KMS-11 (cell line): ENCODE results near the gene RNF39.
"Not testable (repeated sequence)": the region's sequence is repeated elsewhere in the genome, so short reads cannot be mapped to it uniquely, and the experiment has no call there.

ENCODE experiments used
- H2AFZ ChIP-seq: fragments of 200-600 bp; sonication (generic); 2 replicates; pipeline ENCODE4 v1.6.1; 2016; ENCODE audit warnings: antibody characterized with exemption, mixed run types, low read depth
- H3K27ac ChIP-seq: fragments of 200-600 bp; sonication (generic); 2 replicates; pipeline ENCODE4 v1.6.1; 2016; ENCODE audit warnings: mild to moderate bottlenecking, mixed run types
- H3K27me3 ChIP-seq: fragments of 200-600 bp; sonication (generic); 2 replicates; pipeline ENCODE4 v1.6.1; 2017; ENCODE audit warnings: mild to moderate bottlenecking, low read depth, mixed run types, moderate library complexity; ENCODE audit not compliant: insufficient read depth
- H3K36me3 ChIP-seq: fragments of 200-600 bp; sonication (generic); 2 replicates; pipeline ENCODE4 v1.6.1; 2017; ENCODE audit warnings: mild to moderate bottlenecking, mixed run types; ENCODE audit not compliant: insufficient read depth
- H3K4me1 ChIP-seq: fragments of 200-600 bp; sonication (generic); 2 replicates; pipeline ENCODE4 v1.6.1; 2016; ENCODE audit warnings: mild to moderate bottlenecking, low read depth, mixed run types; ENCODE audit not compliant: poor library complexity, severe bottlenecking
- H3K4me2 ChIP-seq: fragments of 200-600 bp; sonication (generic); 2 replicates; pipeline ENCODE4 v1.7.0; 2016; ENCODE audit warnings: mild to moderate bottlenecking, mixed run types
- H3K4me3 ChIP-seq: fragments of 200-600 bp; sonication (generic); IDR thresholded peaks from 2 replicates; pipeline ENCODE4 v1.6.1; 2017; ENCODE audit warnings: low read depth, low read length, mixed read lengths; ENCODE audit not compliant: insufficient read depth
- H3K79me2 ChIP-seq: fragments of 200-600 bp; sonication (generic); 2 replicates; pipeline ENCODE4 v1.6.1; 2016; ENCODE audit warnings: low read depth, mixed run types; ENCODE audit not compliant: insufficient read depth
- H3K9ac ChIP-seq: fragments of 200-600 bp; sonication (generic); 2 replicates; pipeline ENCODE4 v1.6.1; 2016; ENCODE audit warnings: mild to moderate bottlenecking, mixed run types
- H4K20me1 ChIP-seq: fragments of 200-600 bp; sonication (generic); 2 replicates; pipeline ENCODE4 v1.6.1; 2016; ENCODE audit warnings: mild to moderate bottlenecking, mixed run types; ENCODE audit not compliant: insufficient read depth
- TF ChIP-seq, protein P1 (sequence below): fragments of 200-600 bp; sonication (generic); conservative IDR thresholded peaks from 2 replicates; pipeline ENCODE4 v1.6.1; 2017; ENCODE audit warnings: low read depth, mild to moderate bottlenecking, antibody characterized with exemption, low read length, moderate library complexity, mixed read lengths

The RNF39 gene

DNA sequence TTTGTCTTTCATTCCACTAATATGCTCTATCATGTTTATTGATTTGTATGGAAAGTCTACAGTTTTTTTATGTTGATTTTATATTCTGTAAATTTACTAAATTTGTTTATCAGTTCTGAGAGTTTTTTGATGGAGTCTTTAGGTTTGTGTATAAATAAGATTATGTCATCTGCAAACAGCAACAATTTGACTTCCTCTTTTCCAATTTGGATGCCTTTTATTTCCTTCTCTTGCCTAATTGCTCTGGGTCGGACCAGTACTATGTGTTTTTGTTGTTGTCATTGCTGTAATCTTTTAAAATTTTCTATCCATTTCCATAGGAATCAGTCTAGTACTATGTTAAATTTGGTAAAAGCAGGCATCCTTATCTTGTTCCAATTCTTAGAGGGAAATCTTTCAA, 46.0 kb downstream of the RNF39 start:
- no peak overlapping the region for H2AFZ ChIP-seq
- H3K9ac ChIP-seq = no peak overlapping the region
- no peaks in the 10 kb centered on the region for H3K36me3 ChIP-seq
- TF ChIP-seq, protein P1, sequence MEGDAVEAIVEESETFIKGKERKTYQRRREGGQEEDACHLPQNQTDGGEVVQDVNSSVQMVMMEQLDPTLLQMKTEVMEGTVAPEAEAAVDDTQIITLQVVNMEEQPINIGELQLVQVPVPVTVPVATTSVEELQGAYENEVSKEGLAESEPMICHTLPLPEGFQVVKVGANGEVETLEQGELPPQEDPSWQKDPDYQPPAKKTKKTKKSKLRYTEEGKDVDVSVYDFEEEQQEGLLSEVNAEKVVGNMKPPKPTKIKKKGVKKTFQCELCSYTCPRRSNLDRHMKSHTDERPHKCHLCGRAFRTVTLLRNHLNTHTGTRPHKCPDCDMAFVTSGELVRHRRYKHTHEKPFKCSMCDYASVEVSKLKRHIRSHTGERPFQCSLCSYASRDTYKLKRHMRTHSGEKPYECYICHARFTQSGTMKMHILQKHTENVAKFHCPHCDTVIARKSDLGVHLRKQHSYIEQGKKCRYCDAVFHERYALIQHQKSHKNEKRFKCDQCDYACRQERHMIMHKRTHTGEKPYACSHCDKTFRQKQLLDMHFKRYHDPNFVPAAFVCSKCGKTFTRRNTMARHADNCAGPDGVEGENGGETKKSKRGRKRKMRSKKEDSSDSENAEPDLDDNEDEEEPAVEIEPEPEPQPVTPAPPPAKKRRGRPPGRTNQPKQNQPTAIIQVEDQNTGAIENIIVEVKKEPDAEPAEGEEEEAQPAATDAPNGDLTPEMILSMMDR = no peak
- no peaks in the 10 kb centered on the region for H4K20me1 ChIP-seq
- no peak overlapping the region for H3K27ac ChIP-seq
- H3K4me1 ChIP-seq = peaks cover 9% of the 10 kb centered on the region
- H3K4me2 ChIP-seq = no peak overlapping the region
- H3K4me3 ChIP-seq = no peak overlapping the region
- H3K79me2 ChIP-seq = no peaks in the 10 kb centered on the region
- H3K27me3 ChIP-seq = no peaks in the 10 kb centered on the region

DNA sequence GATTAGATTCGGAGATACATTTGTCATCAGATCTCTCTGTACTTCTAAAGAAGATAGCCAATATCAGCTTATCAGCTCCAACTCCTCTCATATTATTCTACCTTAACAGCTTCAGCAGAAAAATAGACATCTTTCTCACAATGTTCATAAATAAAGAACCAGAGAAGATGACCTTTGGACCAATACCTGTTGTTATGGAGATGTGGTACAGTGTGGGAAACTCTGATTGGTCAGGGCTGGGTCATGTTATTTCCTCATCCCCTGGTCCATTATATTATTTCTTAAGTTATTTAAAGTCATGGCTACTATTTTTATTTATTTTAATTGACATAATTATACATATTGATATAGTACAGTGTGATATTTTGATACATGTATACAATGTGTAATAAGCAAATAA, 50.4 kb downstream of the RNF39 start:
- H3K4me2 ChIP-seq = no peak overlapping the region
- H3K4me1 ChIP-seq = peaks cover 9% of the 10 kb centered on the region
- H3K79me2 ChIP-seq = no peaks in the 10 kb centered on the region
- TF ChIP-seq, protein P1 = no peak
- no peak overlapping the region for H3K27ac ChIP-seq
- no peaks in the 10 kb centered on the region for H4K20me1 ChIP-seq
- H2AFZ ChIP-seq = no peak overlapping the region
- no peaks in the 10 kb centered on the region for H3K36me3 ChIP-seq
- no peak overlapping the region for H3K4me3 ChIP-seq
- H3K27me3 ChIP-seq = no peaks in the 10 kb centered on the region
- no peak overlapping the region for H3K9ac ChIP-seq

DNA sequence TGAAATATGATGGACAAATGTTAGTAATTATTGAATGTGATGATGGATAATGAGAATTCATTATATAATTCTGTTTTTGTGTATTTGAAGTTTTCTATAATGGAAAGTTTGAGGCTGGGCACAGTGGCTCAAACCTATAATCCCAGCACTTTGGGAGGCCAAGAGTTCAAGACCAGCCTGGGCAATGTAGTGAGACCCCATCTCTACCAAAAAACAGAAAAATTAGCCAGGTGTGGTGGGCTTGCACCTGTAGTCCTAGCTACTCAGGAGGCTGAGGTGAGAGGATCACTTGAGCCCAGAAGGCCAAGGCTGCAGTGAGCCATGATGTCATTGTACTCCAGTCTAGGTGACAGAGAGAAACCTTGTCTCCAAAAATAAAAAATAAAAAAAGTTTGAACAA, 52.9 kb downstream of the RNF39 start:
- not testable (repeated sequence) for H3K4me3 ChIP-seq

DNA sequence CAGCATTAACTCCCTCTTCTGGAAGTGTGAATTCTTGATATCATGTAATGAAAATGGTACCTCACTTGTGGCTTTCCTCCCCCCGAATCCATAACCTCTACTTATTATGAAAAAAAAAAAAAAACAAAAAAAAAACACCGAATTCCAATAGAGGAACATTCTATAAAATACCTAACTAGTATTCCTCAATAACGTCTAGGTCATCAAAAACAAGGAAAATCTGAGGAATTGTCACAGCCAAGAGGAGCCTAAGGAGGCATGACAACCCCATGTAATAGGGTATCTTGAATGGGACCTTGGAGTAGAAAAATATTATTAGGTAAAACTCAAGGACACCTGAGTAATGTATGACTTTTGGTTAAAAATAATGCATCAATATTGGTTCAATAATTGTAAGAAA, 53.4 kb downstream of the RNF39 start:
- Histone ChIP-seq H3K4me2 (no peak overlapping the region), H3K27me3 (no peaks in the 10 kb centered on the region), H3K4me3 (no peak overlapping the region), H3K27ac (no peak overlapping the region), H3K9ac (no peak overlapping the region), H3K4me1 (peaks cover 9% of the 10 kb centered on the region), H3K36me3 (no peaks in the 10 kb centered on the region), H2AFZ (no peak overlapping the region), H3K79me2 (no peaks in the 10 kb centered on the region), H4K20me1 (no peaks in the 10 kb centered on the region)
- TF ChIP-seq, protein P1 = no peak

More for the DNA sequence above, 52.9 kb downstream of the RNF39 start:
- H4K20me1 ChIP-seq, H3K4me2 ChIP-seq, H3K79me2 ChIP-seq, H3K9ac ChIP-seq, H3K27ac ChIP-seq, H3K27me3 ChIP-seq, H3K4me1 ChIP-seq, H2AFZ ChIP-seq, H3K36me3 ChIP-seq: not testable (repeated sequence)

DNA sequence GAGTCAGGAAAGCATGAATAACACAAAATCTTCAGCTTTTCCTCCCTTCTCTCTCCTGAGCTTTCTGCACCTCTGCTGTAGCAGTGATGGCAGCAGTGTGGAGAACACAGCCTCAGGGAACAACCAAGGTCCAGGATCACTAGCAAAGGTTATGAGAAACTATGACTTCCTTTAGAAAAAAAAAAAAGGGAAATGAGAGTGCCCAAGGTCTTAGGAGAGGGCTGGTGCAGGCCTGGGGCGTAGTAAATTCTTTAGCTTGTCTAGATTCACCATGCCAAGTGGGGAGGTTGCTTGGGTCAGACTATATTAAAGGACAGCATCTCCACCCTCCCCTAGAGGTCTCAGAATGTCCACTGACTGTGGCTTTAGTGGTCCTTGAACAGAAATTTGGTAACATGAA, 54.9 kb downstream of the RNF39 start:
- Histone ChIP-seq H3K4me3 (no peak overlapping the region), H3K27me3 (no peaks in the 10 kb centered on the region), H2AFZ (no peak overlapping the region), H4K20me1 (no peaks in the 10 kb centered on the region), H3K36me3 (no peaks in the 10 kb centered on the region), H3K9ac (no peak overlapping the region), H3K4me2 (no peak overlapping the region), H3K4me1 (peaks cover 7% of the 10 kb centered on the region), H3K79me2 (no peaks in the 10 kb centered on the region), H3K27ac (no peak overlapping the region)
- TF ChIP-seq, protein P1 = no peak
